Tibial artery (tissue), 4 donors: ENCODE measurements around the gene CHD6.

Experiments
- DNase-seq, 2 donors: peaks; one replicate each; pipeline ENCODE4 v3.0.0-alpha.2; 2019
- H3K27ac ChIP-seq, 2 donors: fragments of 200-600 bp; sonication (generic) in 1 of 2; 1 replicate in 1 of 2; 2 replicates in 1 of 2; pipeline ENCODE4 v1.5.1; 2018 to 2019; ENCODE audit warnings: mild to moderate bottlenecking in 1 of 2
- H3K27me3 ChIP-seq, 2 donors: fragments of 200-600 bp; sonication (generic) in 1 of 2; one replicate each; pipeline versions ENCODE4 v1.5.1 to v1.6.0; 2016 to 2019
- H3K36me3 ChIP-seq, 3 donors: fragments of 200-600 bp; sonication (generic) in 2 of 3; one replicate each; pipeline ENCODE4 v1.5.1; 2016 to 2019; ENCODE audit warnings: mild to moderate bottlenecking in 2 of 3
- H3K4me1 ChIP-seq, 4 donors: fragments of 200-600 bp; sonication (generic) in 2 of 4; 1 replicate in 3 of 4; 2 replicates in 1 of 4; pipeline ENCODE4 v1.5.1; 2016 to 2019
- H3K4me3 ChIP-seq, 2 donors: fragments of 200-600 bp; sonication (generic) in 1 of 2; 1 replicate in 1 of 2; 2 replicates in 1 of 2; pipeline ENCODE4 v1.5.1; 2018 to 2019; ENCODE audit warnings: mild to moderate bottlenecking in 2 of 2
- H3K9me3 ChIP-seq, 3 donors: fragments of 200-600 bp; sonication (generic) in 1 of 3; one replicate each; pipeline ENCODE4 v1.5.1; 2016 to 2019
- intact Hi-C: fragments of 100-400 bp; cut with DNase I; formaldehyde crosslinking; loops from one replicate; pipeline ENCODE4 v1.15.0; 2023; ENCODE audit warnings: low total_unique reads
- TF ChIP-seq, protein P1 (sequence below), 2 experiments: fragments of 200-600 bp in 1 of 2; fragments of 450-650 bp in 1 of 2; IDR thresholded peaks; one replicate each; pipeline ENCODE4 v1.5.1; 2017 to 2019; ENCODE audit warnings: antibody characterized with exemption in 2 of 2, mild to moderate bottlenecking in 1 of 2, moderate library complexity in 1 of 2

The CHD6 gene

DNA sequence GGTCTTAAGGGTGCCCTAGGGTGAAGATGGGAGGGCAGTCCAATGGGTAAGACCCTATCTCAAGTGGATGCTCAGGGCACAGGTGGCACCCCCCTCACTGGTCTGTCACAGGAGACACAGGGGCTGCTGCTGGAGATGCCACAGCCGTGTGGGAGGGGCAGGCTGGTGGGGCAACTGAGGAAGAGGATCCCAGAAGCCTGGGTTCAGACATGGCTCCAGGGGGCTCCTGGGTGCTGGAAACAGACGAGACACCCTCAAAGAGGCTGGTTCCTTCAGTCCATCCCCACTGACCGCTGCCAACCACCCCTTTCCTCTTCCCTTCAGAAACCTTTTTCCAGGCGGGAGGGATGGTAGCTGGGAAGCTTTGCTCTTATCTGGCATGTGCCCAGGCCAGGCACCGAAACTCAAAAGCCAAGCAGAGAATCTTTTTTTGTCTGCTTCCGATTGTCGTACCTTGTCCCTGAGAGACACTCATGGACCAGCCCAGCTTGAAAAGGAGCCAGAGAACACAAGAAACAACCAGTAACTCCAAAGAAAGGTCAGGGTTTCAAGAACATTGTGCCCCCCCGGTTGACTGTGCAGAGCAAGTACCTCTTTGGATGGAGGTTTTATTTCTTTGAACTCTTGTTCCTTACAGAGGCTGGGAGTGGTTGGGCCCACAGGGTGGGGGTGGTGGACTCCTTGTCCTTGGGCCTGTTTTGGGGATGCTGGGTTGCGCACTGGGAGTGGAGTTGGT is 223.1 kb downstream of the CHD6 start:
- intact Hi-C loops: no loop called here
- H3K27ac ChIP-seq: no peak overlapping the region
- TF ChIP-seq, protein P1, sequence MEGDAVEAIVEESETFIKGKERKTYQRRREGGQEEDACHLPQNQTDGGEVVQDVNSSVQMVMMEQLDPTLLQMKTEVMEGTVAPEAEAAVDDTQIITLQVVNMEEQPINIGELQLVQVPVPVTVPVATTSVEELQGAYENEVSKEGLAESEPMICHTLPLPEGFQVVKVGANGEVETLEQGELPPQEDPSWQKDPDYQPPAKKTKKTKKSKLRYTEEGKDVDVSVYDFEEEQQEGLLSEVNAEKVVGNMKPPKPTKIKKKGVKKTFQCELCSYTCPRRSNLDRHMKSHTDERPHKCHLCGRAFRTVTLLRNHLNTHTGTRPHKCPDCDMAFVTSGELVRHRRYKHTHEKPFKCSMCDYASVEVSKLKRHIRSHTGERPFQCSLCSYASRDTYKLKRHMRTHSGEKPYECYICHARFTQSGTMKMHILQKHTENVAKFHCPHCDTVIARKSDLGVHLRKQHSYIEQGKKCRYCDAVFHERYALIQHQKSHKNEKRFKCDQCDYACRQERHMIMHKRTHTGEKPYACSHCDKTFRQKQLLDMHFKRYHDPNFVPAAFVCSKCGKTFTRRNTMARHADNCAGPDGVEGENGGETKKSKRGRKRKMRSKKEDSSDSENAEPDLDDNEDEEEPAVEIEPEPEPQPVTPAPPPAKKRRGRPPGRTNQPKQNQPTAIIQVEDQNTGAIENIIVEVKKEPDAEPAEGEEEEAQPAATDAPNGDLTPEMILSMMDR (IDR thresholded peaks at IDR 0.05): no peak
- no peaks in the 10 kb centered on the region for H3K27me3 ChIP-seq
- DNase-seq: no peak
- H3K9me3 ChIP-seq: no peaks in the 10 kb centered on the region
- H3K36me3 ChIP-seq: no peaks in the 10 kb centered on the region
- no peak overlapping the region for H3K4me3 ChIP-seq
- peaks cover 0 to 34% (median 5%) of the 10 kb centered on the region in 4 donors for H3K4me1 ChIP-seq

DNA sequence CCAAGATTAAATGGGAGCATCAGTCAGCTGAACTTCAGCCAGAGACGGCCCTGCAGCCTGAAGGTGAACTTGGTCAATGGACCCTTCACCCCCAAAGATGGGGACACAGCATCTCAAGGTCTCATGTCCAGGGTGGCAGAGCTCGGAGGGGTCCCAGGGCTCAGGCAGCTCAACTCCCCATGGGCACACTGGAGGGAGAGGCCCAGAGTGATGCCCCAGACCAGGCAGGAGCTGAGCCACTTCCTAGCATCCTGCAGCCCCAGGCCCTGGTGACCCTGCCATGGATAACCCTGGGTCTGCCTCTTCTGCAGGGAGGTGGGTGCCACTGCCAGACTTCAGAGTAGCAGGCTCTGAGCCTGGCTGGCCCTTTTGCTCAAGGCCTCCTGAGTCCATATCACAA is 224.1 kb downstream of the CHD6 start:
- TF ChIP-seq, protein P1 (IDR thresholded peaks at IDR 0.05): no peak
- intact Hi-C loops: no loop called here
- Histone ChIP-seq H3K27me3 (no peaks in the 10 kb centered on the region), H3K4me1 (peaks cover 0 to 34% (median 5%) of the 10 kb centered on the region in 4 donors), H3K4me3 (no peak overlapping the region), H3K9me3 (no peaks in the 10 kb centered on the region), H3K36me3 (no peaks in the 10 kb centered on the region), H3K27ac (no peak overlapping the region)
- DNase-seq: no peak

DNA sequence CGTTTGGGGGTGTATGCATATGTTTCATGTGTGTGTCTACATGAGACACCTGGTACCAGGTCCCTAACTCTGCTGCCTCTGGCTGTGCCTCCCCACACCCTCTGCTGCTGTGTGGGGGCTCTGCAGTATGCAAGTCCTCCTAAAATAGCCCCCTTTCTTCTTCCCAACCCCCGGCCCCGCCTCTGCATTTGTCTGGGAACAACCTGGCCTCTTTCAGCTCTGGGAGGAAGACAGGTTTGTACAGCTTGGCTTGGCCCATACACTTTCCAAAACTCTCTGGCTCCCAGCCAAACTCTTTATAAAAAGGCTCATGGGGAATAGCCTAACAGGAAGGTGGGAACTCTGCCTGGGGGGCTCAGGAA is 224.5 kb downstream of the CHD6 start:
- TF ChIP-seq, protein P1 (IDR thresholded peaks at IDR 0.05): no peak
- H3K27me3 ChIP-seq: no peaks in the 10 kb centered on the region
- no peak overlapping the region for H3K4me3 ChIP-seq
- no peak overlapping the region for H3K27ac ChIP-seq
- intact Hi-C loops: no loop called here
- peaks cover 0 to 34% (median 5%) of the 10 kb centered on the region in 4 donors for H3K4me1 ChIP-seq
- H3K36me3 ChIP-seq: no peaks in the 10 kb centered on the region
- H3K9me3 ChIP-seq: no peaks in the 10 kb centered on the region
- DNase-seq: no peak

DNA sequence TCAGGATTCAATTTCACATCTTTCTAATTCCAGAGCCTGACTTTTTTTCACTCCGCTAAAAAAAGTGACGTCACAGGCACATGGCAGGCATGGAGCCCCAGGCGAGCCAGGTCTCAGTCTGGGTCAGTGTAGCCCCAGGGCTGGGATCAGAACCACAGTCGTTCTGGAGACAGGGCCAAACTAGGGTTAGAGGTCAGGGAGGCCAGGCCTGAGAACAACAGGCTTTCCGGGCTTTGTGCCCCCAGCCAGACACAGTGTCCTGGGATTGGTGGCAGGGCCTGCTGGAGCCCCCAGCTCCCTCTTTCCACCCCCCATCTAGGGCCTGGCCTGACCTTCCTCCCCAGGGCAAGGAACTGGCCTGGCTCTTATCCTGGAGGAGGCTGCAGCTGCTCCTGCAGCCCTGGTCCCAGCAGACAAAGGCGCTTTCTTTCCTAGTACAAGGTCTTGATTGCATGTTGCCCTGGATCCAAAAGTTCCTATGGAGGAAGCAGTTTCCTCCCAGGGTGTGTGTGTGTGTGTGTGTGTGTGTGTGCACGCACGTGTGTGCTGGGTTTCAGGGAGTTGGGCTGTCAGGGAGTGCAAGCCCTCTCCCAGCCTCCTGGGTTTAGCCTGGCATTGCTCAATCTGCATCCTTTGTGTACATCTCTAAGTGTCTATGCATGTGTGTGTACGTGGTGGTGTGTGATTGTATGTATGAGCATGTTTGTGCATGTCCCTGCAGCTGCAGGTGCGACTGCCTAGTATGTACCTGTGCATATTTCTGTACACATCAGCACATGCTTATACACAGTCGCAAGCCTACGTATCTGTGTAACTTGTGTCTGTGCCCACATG is 225.1 kb downstream of the CHD6 start:
- no peaks in the 10 kb centered on the region for H3K36me3 ChIP-seq
- no peaks in the 10 kb centered on the region for H3K9me3 ChIP-seq
- DNase-seq: peak in 1 of 2 donors; percentile 57
- H3K4me1 ChIP-seq: peaks cover 0 to 34% (median 5%) of the 10 kb centered on the region in 4 donors
- TF ChIP-seq, protein P1 (IDR thresholded peaks at IDR 0.05): no peak
- intact Hi-C loops: no loop called here
- H3K4me3 ChIP-seq: no peak overlapping the region
- H3K27me3 ChIP-seq: no peaks in the 10 kb centered on the region
- H3K27ac ChIP-seq: no peak overlapping the region

DNA sequence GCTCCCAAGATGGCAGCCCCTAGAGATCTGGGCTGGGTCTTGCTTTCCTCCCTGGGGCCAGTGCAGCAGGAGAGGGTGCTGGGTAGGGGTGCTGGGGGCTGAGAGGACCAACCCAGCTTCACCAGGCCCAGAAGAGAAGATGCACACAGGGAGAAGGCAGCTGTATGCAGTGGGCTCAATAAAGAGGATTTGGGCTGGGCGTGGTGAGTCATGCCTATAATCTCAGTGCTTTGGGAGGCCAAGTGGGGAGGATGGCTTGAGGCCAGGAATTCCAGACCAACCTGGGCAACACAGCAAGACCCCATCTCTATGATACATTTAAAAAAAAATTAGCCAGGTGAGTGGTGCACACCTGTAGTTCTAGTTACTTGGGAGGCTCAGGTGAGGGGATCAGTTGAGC is 225.9 kb downstream of the CHD6 start:
- Histone ChIP-seq H3K4me3 (no peak overlapping the region), H3K36me3 (no peaks in the 10 kb centered on the region), H3K4me1 (peaks cover 0 to 34% (median 5%) of the 10 kb centered on the region in 4 donors), H3K9me3 (no peaks in the 10 kb centered on the region), H3K27ac (no peak overlapping the region), H3K27me3 (no peaks in the 10 kb centered on the region)
- DNase-seq: no peak
- TF ChIP-seq, protein P1 (IDR thresholded peaks at IDR 0.05): no peak
- intact Hi-C loops: no loop called here
